ENCODE measurements around the gene ANXA1. TPM values are rescaled to one million over a fixed set of nuclear protein-coding genes. Genes with fewer than 3 reads are reported as not detected.

ANXA1 gene
- total RNA-seq, 2 experiments from 2014 or later, result 204 TPM

DNA sequence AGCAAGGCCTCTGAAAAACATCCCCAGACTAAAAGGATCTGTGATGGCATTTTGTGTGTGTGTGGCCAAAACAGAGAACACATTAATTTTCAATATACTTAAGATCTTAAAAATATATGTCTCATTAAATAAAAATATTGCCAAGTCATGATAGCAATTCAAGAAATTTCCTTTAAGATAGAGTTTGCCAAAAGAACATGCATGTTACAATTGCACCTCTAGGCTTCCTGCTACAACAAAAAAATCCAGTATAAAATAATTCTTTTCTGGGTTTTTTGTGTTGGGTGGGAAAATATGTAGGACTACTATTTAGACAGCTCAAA lies 5.2 kb downstream of the ANXA1 start:
- peaks cover 56% of the 10 kb centered on the region for H3K36me3 Mint-ChIP-seq (ENCODE audit: low read depth)
- peak overlapping the region; percentile 53 for H3K27ac Mint-ChIP-seq
- no peak for DNase-seq
- peaks cover 63% of the 10 kb centered on the region for H3K4me1 Mint-ChIP-seq
- POLR2A ChIA-PET, result interaction anchor here (1.0 to 2.1 kb wide), 3 partner anchors 16 to 27 kb away, joined by 4 to 7 read pairs (median 5); no protein-coding TSS in a partner anchor
- no peaks in the 10 kb centered on the region for H3K27me3 Mint-ChIP-seq
- no peaks in the 10 kb centered on the region for H3K9me3 Mint-ChIP-seq
- H3K4me3 Mint-ChIP-seq, result peak overlapping the region; percentile 23
- CTCF ChIA-PET, result interaction anchor here (2.1 kb wide), 1 partner anchor 49 kb away, joined by 10 read pairs; no protein-coding TSS in a partner anchor

DNA sequence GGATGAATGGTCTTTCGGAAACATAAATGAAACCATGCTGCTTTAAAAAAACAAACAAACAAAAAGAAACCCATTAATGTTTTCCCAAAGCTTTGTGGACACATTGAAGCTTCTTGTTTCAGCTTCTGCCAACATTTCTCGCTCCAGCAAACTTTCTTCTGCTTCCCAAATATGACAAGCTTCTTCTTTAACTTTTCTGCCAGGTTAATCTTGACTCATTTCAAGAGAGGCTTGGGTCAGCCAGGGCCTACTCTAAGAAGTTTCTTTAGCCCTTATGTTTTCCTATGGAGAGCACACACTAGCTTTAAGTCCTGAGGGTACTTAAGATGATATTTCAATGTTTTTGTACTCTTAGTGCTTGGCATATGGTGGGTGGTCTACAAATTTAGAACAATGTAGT lies 6.1 kb downstream of the ANXA1 start:
- Mint-ChIP-seq H3K27ac (peak overlapping the region; percentile 20), H3K36me3 (ENCODE audit: low read depth) (peaks cover 62% of the 10 kb centered on the region), H3K4me1 (peaks cover 65% of the 10 kb centered on the region), H3K9me3 (no peaks in the 10 kb centered on the region), H3K27me3 (no peaks in the 10 kb centered on the region), H3K4me3 (peak overlapping the region; percentile 15)
- ChIA-PET CTCF (interaction anchor here (0.7 to 2.1 kb wide), 4 partner anchors 13 to 50 kb away, joined by 3 to 10 read pairs (median 3); no protein-coding TSS in a partner anchor), POLR2A (interaction anchor here (1.0 to 2.1 kb wide), 3 partner anchors 15 to 28 kb away, joined by 4 to 7 read pairs (median 4); no protein-coding TSS in a partner anchor)
- DNase-seq, result no peak

DNA sequence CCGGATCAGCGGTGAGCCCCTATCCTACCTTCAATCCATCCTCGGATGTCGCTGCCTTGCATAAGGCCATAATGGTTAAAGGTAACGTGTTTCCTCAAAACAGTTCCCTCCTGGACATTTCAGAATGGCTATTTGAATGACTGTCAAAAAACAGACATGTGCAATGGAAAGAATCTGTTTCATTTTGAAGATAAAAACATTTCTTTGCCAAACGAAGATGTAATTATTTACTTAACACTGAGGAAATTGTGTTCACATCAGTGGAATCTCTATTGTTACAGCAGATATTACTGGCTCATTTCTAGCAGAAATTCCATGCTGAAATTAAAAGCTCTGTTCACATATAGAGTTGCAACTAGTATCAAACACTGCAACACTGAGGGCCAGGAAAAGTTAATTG lies 7.1 kb downstream of the ANXA1 start:
- peak overlapping the region; percentile 40 for H3K27ac Mint-ChIP-seq
- H3K4me3 Mint-ChIP-seq, result no peak overlapping the region
- H3K9me3 Mint-ChIP-seq, result no peaks in the 10 kb centered on the region
- DNase-seq, result no peak
- no peaks in the 10 kb centered on the region for H3K27me3 Mint-ChIP-seq
- ChIA-PET POLR2A (interaction anchor here (1.3 to 2.1 kb wide), 2 partner anchors 14 to 26 kb away, joined by 4 to 7 read pairs; no protein-coding TSS in a partner anchor), CTCF (interaction anchor here (1.2 to 2.1 kb wide), 3 partner anchors 12 to 51 kb away, joined by 3 to 10 read pairs (median 3); no protein-coding TSS in a partner anchor)
- H3K4me1 Mint-ChIP-seq, result peaks cover 66% of the 10 kb centered on the region
- H3K36me3 Mint-ChIP-seq (ENCODE audit: low read depth), result peaks cover 69% of the 10 kb centered on the region

DNA sequence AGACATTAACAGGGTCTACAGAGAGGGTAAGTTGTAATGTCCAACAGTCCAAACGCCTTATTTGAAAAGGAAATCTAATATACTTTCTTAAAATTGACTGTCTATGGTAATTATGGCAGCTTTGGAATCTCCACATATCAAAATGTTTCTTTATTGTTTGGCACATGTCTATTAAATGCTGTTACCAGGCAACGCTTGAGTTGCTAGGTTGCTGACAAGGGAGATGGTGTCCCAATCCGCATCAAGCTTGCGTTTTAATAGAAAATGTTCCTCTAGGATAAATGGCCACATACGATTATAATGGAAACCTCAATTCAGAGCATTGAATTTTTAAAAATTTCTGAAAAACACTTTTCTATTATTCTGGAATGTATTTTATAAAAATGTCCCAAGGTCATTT lies 9.2 kb downstream of the ANXA1 start:
- peaks cover 77% of the 10 kb centered on the region for H3K36me3 Mint-ChIP-seq (ENCODE audit: low read depth)
- CTCF ChIA-PET, result interaction anchor here (2.2 kb wide), 1 partner anchor 53 kb away, joined by 7 read pairs; no protein-coding TSS in a partner anchor
- H3K4me3 Mint-ChIP-seq, result no peak overlapping the region
- H3K9me3 Mint-ChIP-seq, result no peaks in the 10 kb centered on the region
- DNase-seq, result no peak
- peaks cover 48% of the 10 kb centered on the region for H3K4me1 Mint-ChIP-seq
- H3K27me3 Mint-ChIP-seq, result no peaks in the 10 kb centered on the region
- POLR2A ChIA-PET, result interaction anchor here (0.9 kb wide), 1 partner anchor 12 kb away, joined by 3 read pairs; no protein-coding TSS in a partner anchor
- H3K27ac Mint-ChIP-seq, result no peak overlapping the region

DNA sequence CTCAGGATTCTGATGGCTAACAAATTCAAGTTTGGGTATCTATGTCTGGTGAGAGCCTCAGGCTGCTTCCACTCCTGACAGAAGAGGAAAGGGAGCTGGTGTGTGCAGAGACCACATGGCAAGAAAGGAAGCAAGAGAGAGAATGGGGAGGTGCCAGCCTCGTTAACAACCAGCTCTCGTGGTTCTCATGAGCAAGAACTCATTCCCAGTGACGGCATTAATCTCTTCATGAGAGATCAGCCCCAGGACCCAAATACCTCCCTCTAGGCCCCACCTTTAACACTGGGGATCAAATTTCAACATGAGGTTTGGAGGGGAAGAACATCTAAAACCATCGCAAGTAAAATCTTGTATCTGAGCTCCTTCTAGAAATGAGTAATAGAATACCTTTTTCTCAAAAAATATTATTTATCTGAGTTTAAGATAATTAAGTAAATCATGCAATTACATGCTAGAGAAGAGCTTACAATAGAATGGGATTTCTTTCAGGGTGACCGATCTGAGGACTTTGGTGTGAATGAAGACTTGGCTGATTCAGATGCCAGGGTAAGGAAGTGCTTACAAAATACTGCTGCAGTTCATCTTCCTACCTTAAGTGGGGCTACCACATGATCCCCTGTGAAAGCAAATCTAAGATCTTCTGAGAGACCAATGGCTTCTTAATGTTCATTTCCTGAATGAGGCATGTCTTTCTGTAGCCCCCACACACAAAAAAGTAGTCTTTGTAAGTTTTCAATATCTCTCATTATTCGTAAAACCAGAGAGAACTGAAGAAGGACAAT lies 11.5 kb downstream of the ANXA1 start:
- POLR2A ChIA-PET, result interaction anchor here (0.7 kb wide), 1 partner anchor 30 kb away, joined by 3 read pairs; no protein-coding TSS in a partner anchor

DNA sequence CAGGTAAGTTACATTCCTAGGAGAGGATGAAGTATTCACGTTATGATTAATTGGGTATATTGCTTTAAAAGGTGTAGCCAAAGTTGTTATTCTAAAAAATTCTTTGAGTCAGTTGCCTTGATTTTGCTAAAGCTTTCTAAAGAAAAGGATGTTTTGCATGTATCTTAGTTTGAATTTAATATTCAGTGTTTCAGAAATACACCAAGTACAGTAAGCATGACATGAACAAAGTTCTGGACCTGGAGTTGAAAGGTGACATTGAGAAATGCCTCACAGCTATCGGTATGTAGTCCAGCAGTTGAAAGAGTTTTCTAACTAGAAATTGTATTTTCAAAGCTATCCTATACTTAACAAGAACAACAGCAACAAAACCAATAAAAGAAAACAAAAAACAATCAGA lies 14.2 kb downstream of the ANXA1 start:
- Mint-ChIP-seq H3K27ac (no peak overlapping the region), H3K4me1 (peaks cover 29% of the 10 kb centered on the region), H3K36me3 (ENCODE audit: low read depth) (peaks cover 73% of the 10 kb centered on the region), H3K9me3 (no peaks in the 10 kb centered on the region), H3K27me3 (no peaks in the 10 kb centered on the region), H3K4me3 (no peak overlapping the region)
- ChIA-PET CTCF (interaction anchor here (1.0 to 1.3 kb wide), 2 partner anchors 11 to 58 kb away, joined by 3 to 4 read pairs; no protein-coding TSS in a partner anchor), POLR2A (no interaction called here)
- DNase-seq, result no peak

More for the DNA sequence above, 11.5 kb downstream of the ANXA1 start:
- no peaks in the 10 kb centered on the region for H3K9me3 Mint-ChIP-seq
- H3K36me3 Mint-ChIP-seq (ENCODE audit: low read depth), result peaks cover 86% of the 10 kb centered on the region
- CTCF ChIA-PET, result no interaction called here
- DNase-seq, result no peak
- no peak overlapping the region for H3K4me3 Mint-ChIP-seq
- peak overlapping the region; percentile 64 for H3K27ac Mint-ChIP-seq
- no peaks in the 10 kb centered on the region for H3K27me3 Mint-ChIP-seq
- peaks cover 43% of the 10 kb centered on the region for H3K4me1 Mint-ChIP-seq

DNA sequence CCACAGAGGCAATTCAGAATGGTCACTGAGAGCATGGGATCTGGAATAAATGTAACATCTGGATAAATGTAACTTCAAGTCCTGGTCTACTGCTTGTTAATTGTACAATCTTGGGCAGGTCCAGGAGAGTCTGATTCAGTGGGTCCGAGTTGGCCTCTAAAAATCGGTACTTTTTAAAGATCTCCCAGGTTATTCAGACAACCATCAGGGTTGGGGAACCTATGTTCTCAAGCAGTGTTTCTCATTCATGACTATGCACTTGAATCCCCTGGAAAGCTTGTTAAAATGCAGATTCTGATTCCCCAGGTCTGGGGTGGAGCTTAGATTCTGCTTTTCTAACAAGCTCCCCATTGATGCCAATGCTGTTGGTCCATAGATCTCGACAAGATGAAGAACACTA lies 14.8 kb downstream of the ANXA1 start:
- H3K36me3 Mint-ChIP-seq (ENCODE audit: low read depth), result peaks cover 75% of the 10 kb centered on the region
- no peak for DNase-seq
- H3K27ac Mint-ChIP-seq, result no peak overlapping the region
- peaks cover 29% of the 10 kb centered on the region for H3K4me1 Mint-ChIP-seq
- ChIA-PET POLR2A (no interaction called here), CTCF (interaction anchor here (0.8 kb wide), 1 partner anchor 59 kb away, joined by 3 read pairs; no protein-coding TSS in a partner anchor)
- no peaks in the 10 kb centered on the region for H3K27me3 Mint-ChIP-seq
- H3K9me3 Mint-ChIP-seq, result no peaks in the 10 kb centered on the region
- no peak overlapping the region for H3K4me3 Mint-ChIP-seq

DNA sequence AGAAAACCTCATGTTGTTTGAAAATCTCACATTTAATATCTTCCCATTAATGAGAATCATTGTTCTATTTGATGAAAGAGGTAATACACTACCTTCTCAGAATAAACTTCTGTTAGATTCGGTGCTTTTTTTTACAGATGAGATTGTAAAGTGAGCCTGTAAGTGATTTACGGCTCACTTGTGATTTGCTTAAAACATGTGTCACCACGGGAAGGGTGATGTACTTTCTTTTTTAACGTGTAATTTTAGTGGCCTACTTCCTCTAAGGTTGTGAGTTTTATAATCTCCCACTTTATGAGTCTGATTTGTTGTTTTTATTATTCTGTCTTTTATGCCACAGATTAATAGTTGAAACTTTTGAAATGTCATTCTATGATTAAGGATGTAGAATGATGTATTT lies 15.9 kb downstream of the ANXA1 start:
- Mint-ChIP-seq H3K9me3 (no peaks in the 10 kb centered on the region), H3K4me1 (peaks cover 23% of the 10 kb centered on the region), H3K4me3 (no peak overlapping the region), H3K27ac (no peak overlapping the region), H3K27me3 (no peaks in the 10 kb centered on the region), H3K36me3 (ENCODE audit: low read depth) (peaks cover 67% of the 10 kb centered on the region)
- no peak for DNase-seq
- POLR2A ChIA-PET, result no interaction called here
- CTCF ChIA-PET, result no interaction called here

DNA sequence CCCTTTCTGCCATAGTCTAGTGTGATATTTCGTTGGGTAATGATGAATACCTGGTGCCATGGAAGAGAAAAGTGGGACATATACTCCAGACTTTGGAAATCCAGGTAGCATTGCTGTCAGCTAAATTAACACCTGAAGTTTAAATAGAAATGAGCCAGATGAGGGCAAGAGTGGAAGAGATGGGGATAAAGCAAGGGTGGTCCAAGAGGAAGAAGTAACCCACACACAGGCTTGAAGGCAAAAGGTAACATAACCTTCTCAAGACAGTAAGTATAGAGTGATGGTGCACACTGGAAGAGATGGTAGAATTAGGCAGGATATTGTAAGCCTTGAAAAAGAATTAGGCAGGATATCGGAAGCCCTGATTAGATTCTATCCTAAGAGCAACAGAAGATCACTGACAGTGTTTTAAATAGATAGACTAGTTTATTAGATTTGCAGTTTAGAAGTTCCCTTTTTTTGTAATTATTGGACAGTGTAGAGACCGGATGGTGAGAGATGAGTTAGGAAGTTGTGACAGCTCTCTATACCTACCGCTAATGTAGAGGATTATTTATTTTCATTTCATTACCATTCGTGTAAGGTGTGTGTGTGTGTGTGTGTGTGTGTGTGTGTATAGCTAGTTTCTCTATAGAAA lies 16.8 kb downstream of the ANXA1 start:
- H3K4me1 Mint-ChIP-seq, result peaks cover 17% of the 10 kb centered on the region
- H3K27me3 Mint-ChIP-seq, result no peaks in the 10 kb centered on the region
- H3K36me3 Mint-ChIP-seq (ENCODE audit: low read depth), result peaks cover 59% of the 10 kb centered on the region
- no peaks in the 10 kb centered on the region for H3K9me3 Mint-ChIP-seq
- ChIA-PET POLR2A (no interaction called here), CTCF (no interaction called here)
- no peak for DNase-seq
- H3K4me3 Mint-ChIP-seq, result no peak overlapping the region
- H3K27ac Mint-ChIP-seq, result no peak overlapping the region

DNA sequence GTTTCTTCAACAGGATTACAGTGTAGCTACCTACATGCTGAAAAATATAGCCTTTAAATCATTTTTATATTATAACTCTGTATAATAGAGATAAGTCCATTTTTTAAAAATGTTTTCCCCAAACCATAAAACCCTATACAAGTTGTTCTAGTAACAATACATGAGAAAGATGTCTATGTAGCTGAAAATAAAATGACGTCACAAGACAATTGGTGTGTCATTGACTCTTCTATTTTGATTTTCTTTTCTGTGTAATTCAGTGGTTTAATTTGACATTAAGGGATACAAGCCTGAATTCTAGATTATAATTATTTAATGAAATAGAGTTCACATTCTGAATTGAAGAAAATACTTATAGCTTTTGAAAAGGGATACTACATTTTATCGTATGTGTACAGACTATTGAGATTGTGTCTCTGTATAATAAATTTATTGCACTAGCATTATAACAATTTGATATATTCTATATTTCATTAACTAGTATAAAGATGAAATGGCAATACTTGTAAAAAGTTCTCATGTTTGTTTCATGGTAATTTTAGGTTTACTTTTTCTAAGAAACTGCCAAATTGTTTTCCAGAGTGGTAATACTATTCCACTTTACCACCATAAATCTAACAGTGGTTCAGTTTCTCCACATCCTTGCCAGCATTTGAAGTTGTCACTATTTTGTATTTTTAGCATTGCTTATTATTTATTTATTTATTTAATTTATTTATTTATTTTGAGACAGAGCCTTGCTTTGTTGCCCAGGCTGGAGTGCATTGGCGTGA lies 18.7 kb downstream of the ANXA1 start:
- H3K4me1 Mint-ChIP-seq, result peaks cover 13% of the 10 kb centered on the region
- POLR2A ChIA-PET, result interaction anchor here (1.4 kb wide), 1 partner anchor 38 kb away, joined by 3 read pairs; no protein-coding TSS in a partner anchor
- H3K27me3 Mint-ChIP-seq, result no peaks in the 10 kb centered on the region
- no peaks in the 10 kb centered on the region for H3K9me3 Mint-ChIP-seq
- DNase-seq, result no peak
- CTCF ChIA-PET, result interaction anchor here (1.0 to 4.6 kb wide), 3 partner anchors 12 to 62 kb away, joined by 3 to 22 read pairs (median 8); no protein-coding TSS in a partner anchor
- no peak overlapping the region for H3K27ac Mint-ChIP-seq
- H3K36me3 Mint-ChIP-seq (ENCODE audit: low read depth), result peaks cover 44% of the 10 kb centered on the region
- H3K4me3 Mint-ChIP-seq, result no peak overlapping the region

DNA sequence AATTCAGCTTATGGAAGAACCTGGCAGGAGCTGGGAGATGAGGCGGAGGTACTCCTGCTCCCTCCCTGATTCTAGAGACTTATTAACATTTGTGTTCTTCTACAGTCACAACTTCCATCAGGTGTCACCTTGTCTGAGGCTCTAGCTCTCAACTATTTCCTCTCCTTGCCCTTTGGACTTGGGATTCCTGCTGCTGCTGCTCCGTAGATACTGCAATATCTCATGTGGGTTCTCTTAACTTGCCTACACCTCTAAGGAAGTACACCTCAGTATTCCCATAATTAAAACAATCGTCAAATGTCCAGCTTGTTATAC lies 21.2 kb downstream of the ANXA1 start:
- no peaks in the 10 kb centered on the region for H3K27me3 Mint-ChIP-seq
- no peak for DNase-seq
- H3K9me3 Mint-ChIP-seq, result no peaks in the 10 kb centered on the region
- POLR2A ChIA-PET, result interaction anchor here (0.8 to 2.1 kb wide), 6 partner anchors 9 to 20 kb away, joined by 3 to 7 read pairs (median 4); no protein-coding TSS in a partner anchor
- peaks cover under 1% of the 10 kb centered on the region for H3K4me1 Mint-ChIP-seq
- peaks cover 19% of the 10 kb centered on the region for H3K36me3 Mint-ChIP-seq (ENCODE audit: low read depth)
- no peak overlapping the region for H3K27ac Mint-ChIP-seq
- H3K4me3 Mint-ChIP-seq, result no peak overlapping the region
- CTCF ChIA-PET, result interaction anchor here (1.0 to 4.6 kb wide), 2 partner anchors 9 to 64 kb away, joined by 4 to 22 read pairs; no protein-coding TSS in a partner anchor

DNA sequence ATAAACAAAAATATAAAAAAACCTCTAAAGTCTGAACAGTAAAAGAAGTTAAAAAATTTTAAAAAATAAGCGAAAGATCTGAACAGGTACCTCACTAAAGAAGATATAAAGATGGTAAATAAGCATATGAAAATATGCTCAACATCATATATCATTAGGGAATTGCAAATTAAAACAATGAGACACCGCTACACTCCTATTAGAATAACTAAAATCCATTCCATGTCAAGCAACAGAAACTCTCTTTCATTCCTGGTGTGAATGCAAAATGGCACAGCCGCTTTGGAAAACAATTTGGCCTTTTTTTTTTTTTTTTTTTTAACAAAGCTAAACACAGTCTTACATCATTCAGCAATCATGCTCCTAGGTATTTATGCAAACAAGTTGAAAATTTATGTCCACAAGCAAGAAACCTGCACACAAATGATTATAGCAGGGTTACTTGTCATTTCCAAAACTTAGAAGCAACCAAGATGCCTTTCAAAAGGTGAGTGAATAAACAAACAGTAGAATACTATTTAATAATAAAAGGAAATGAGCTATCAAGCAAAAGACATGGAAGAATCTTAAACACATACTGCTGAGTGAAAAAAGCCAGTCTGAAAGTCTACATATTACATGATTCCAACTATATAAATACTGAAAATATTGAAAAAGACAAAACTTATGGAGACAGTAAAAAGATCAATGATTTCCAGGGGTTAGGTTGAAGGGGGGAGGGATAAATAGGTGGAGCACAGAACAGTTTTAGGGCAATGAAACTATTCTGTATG lies 22.1 kb downstream of the ANXA1 start:
- POLR2A ChIA-PET, result interaction anchor here (0.8 to 2.1 kb wide), 3 partner anchors 13 to 16 kb away, joined by 3 to 7 read pairs (median 3); no protein-coding TSS in a partner anchor

More for the DNA sequence above, 22.1 kb downstream of the ANXA1 start:
- Mint-ChIP-seq H3K27ac (no peak overlapping the region), H3K4me1 (peaks cover 2% of the 10 kb centered on the region), H3K4me3 (no peak overlapping the region), H3K9me3 (no peaks in the 10 kb centered on the region), H3K36me3 (ENCODE audit: low read depth) (peaks cover 11% of the 10 kb centered on the region), H3K27me3 (no peaks in the 10 kb centered on the region)
- DNase-seq, result no peak
- CTCF ChIA-PET, result interaction anchor here (4.6 kb wide), 1 partner anchor 65 kb away, joined by 22 read pairs; no protein-coding TSS in a partner anchor

Measured in activated CD4-positive, alpha-beta memory T cell treated with anti-CD3 and anti-CD28 coated beads, Interleukin-2, amount 10 ng/mL, durations not matched to agents 7 days and 5 days (primary cell).